Uterus (tissue), 2 donors: ENCODE data around the gene PLXNA2.

ENCODE experiments used
- CTCF ChIP-seq, 4 experiments: fragments of 200-600 bp in 2 of 4; fragments of 450-650 bp in 2 of 4; sonication (generic) in 2 of 4; IDR thresholded peaks; one replicate each; pipeline ENCODE4 v1.5.1; 2016 to 2019; ENCODE audit warnings: antibody characterized with exemption in 4 of 4, mild to moderate bottlenecking in 2 of 4, moderate library complexity in 1 of 4
- POLR2A ChIP-seq, 2 donors: fragments of 450-650 bp; IDR thresholded peaks; one replicate each; pipeline ENCODE4 v1.6.1; 2016; ENCODE audit warnings: antibody characterized with exemption in 2 of 2, mild to moderate bottlenecking in 1 of 2, moderate library complexity in 1 of 2

DNA sequence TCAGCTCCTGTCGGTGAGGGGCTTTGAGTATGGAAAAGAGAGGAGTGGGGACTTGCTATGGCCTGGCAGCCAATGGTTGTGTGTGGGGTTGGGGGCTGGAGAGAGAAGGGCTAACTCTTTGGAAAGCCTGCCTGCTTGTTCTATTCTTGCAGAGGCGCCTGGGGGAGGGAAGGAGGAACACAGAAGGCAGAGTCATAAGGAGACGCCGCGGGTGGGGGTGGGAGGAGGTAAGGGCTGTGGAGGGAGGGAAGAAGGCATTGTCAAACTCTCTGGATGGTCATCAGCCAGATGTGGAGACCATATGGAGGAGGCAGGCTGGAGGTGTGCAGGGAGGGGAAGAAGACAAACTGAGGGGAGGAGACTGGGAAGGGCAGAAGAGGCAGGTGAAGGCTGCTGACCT, 70.0 kb downstream of the PLXNA2 start:
- TF ChIP-seq CTCF (IDR thresholded peaks at IDR 0.05): no peak
- TF ChIP-seq POLR2A (IDR thresholded peaks at IDR 0.05): no peak
